ENCODE results near the gene HNRNPA0.

- TF ChIP-seq, protein P1, sequence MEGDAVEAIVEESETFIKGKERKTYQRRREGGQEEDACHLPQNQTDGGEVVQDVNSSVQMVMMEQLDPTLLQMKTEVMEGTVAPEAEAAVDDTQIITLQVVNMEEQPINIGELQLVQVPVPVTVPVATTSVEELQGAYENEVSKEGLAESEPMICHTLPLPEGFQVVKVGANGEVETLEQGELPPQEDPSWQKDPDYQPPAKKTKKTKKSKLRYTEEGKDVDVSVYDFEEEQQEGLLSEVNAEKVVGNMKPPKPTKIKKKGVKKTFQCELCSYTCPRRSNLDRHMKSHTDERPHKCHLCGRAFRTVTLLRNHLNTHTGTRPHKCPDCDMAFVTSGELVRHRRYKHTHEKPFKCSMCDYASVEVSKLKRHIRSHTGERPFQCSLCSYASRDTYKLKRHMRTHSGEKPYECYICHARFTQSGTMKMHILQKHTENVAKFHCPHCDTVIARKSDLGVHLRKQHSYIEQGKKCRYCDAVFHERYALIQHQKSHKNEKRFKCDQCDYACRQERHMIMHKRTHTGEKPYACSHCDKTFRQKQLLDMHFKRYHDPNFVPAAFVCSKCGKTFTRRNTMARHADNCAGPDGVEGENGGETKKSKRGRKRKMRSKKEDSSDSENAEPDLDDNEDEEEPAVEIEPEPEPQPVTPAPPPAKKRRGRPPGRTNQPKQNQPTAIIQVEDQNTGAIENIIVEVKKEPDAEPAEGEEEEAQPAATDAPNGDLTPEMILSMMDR (IDR thresholded peaks at IDR 0.05): no peak
- TF ChIP-seq EP300 (IDR thresholded peaks at IDR 0.05): no peak
Measured at GRCh38 chr5:137733006-137733405, 21.2 kb downstream of the HNRNPA0 start.
